Measurements from ENCODE around the gene PPTC7. TPM values are rescaled to one million over a fixed set of nuclear protein-coding genes. Genes with fewer than 3 reads are reported as not detected.
A peak's percentile ranks its signal among the peaks of the same experiment; 100 is the strongest.
"Not testable (repeated sequence)": the region's sequence is repeated elsewhere in the genome, so short reads cannot be mapped to it uniquely, and the experiment has no call there.

Gene PPTC7
- polyA plus RNA-seq, 4 donors: 19.1 to 22.1 (median 20.8) TPM

DNA sequence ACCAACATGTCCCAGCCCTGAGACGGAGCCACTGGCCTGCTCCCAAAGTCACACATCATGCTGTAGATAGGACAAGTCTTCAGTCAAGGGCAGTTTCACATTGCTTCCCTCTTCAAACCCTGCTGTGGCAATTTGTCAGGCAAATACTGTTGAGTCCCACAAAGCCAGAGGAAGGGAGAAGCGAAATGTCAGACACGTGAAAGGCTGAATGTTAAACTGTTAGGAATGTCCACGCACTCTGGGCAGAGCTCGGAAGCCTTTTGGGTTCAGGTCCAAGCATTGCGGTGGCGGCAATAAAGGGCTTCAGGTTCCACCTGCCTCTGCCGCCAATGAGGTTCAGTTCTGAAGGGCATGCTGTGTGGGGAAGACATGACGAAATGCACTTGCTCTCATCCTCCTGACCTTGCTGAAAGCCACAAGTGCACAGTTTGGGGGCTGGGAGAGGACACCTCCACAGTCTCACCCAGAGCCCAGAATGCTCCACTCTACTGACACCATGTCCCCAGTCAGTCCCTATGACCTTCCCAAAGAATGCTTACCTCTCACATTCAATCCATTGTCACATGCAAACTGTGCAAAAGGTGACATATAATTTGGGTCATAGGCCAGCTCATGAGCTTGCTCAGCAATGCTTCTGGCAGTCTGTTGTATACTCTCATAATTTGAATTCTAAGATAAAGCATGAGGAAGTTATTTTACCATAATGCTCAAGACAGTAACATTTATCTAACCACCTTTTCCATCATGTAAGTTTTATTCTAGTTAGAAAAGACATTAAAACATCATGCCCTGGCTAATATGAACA is 45.3 kb downstream of the PPTC7 start:
- DNase-seq (ENCODE audit: low read depth in 4 of 4, low spot score in 2 of 4): no peak

DNA sequence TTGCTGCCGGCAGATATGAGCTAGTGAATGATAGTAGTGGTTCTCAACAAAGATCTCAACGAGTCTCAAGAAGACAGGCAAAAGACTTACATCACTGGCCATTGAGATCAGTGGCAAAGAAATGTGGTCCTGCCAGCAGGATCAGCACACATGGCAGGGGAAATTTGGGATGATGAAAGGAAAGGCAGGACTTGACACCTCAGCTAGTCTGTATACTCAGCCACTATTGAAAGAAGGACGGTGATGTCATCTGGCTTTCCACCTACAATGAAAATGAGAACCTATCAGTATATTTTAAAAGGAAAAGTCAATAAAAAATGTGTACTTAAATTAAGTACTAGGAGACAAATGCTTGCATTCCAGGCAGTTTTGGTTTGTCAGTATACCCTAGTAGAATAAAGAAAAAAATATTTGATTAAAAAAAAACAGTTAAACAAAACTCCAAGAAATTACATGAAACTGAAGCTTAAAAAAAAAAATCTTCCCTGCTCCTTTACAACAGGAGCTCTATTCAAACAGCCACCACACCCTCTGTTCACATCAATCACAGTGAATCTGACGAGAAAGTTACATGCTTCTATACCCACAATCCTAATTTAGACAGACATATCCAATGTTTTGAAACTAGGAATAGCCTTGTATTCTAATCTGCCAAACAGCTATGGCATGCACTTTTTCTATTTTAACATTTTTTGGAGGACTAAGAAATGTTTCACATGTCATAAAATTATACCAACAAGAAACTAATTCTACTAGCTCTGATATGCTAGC is 46.1 kb downstream of the PPTC7 start:
- DNase-seq (ENCODE audit: low read depth in 4 of 4, low spot score in 2 of 4): no peak

DNA sequence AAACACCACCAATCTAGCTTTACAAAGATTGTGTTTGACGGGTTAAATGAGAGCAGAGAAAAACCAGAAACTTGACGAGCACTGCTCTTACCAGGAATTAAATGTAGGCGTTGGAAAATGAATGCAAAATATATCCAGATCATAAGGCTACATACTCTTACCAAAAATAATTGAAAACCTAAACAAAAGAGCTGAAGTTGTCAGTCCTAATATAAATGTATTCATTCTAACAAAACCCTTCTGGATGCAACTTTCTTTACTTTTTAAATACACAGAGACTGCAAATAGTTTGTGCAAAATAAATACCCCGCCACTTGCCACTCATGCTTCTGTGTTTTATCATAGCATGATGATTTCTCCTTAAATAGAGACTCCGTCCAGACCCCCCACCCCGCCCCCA is 48.3 kb downstream of the PPTC7 start:
- no peak for DNase-seq (ENCODE audit: low read depth in 4 of 4, low spot score in 2 of 4)

DNA sequence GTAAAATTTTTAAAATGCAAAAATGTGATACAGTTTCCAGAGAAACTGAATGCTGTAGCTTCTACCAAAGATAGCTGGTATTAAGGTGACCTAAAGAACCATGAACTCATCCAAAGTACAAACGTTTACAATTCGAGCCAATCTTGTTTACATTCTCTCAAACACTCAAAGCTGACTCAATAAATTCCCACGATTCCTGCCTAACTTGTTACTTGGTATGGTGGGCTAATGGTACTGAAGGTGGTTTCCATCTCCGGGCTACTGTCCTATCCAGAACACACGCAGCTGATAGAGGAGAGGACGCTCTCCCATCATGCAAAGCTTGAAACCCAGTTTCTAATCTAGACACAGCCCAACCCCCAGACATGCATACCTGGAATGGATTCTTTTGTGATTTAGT is 49.5 kb downstream of the PPTC7 start:
- no peak for DNase-seq (ENCODE audit: low read depth in 4 of 4, low spot score in 2 of 4)

DNA sequence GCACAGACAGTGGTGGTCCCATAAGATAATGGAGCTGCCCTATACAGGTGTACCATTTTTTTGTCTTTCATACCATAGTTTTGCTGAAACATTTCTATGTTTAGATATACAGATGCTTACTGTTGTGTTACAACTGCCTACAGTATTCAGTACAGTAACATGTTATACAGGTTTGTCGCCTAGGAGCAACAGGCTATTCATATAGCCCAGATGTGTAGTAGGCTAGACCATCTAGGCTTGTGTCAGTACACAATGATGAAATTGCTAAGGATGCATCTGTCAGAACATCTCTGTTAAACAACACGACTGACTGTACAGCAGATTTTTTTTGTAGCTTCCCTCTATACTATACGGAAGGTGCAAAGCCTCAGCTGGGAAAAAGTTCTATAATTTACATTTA is 50.5 kb downstream of the PPTC7 start:
- no peak for DNase-seq (ENCODE audit: low read depth in 4 of 4, low spot score in 2 of 4)

DNA sequence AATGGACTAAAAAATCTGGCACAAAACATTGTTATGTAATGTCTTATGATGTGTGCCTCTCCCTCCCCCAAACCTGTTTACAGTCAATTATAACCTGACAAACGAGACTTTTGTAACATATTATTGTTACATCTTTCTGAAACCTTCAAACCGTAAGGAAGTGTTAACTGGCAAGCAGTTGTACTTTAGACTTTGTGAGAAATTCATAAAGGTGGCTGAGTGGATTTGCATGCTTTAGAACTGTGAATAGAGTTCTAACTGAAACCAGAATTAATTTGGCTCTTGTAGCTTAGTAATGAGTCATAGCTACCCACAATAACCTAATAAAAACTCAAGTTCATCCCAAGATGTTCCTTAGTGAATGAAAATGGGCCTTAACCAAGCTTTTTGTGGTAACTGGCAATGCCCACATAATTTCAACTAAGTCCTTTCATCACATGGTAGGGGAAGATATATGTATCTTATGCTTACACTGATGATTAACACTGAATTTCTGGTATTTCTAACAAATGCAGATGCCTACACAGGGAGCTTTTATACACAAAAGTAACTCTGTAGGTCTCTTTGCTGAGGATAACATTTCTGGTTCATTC is 51.3 kb downstream of the PPTC7 start:
- no peak for DNase-seq (ENCODE audit: low read depth in 4 of 4, low spot score in 2 of 4)

DNA sequence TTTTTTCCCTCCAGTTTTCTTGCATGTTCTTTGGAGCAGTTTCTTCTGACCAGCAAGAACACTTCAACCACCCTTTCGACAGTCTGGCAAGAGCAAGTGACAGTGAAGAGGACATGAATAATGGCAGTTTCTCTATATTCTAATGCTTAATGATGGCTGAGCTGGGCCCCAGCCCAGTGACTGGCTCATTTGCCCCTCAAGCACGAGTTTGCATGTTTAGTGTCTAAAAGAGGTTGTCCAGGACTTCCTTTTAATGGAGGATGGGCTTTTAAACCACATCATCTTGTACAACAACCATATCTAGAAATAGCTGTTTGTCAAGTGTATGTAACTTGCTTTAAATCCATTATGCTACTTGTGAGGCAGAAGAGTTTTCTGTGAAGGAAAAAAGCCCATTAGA is 52.6 kb downstream of the PPTC7 start:
- DNase-seq (ENCODE audit: low read depth in 4 of 4, low spot score in 2 of 4): no peak

DNA sequence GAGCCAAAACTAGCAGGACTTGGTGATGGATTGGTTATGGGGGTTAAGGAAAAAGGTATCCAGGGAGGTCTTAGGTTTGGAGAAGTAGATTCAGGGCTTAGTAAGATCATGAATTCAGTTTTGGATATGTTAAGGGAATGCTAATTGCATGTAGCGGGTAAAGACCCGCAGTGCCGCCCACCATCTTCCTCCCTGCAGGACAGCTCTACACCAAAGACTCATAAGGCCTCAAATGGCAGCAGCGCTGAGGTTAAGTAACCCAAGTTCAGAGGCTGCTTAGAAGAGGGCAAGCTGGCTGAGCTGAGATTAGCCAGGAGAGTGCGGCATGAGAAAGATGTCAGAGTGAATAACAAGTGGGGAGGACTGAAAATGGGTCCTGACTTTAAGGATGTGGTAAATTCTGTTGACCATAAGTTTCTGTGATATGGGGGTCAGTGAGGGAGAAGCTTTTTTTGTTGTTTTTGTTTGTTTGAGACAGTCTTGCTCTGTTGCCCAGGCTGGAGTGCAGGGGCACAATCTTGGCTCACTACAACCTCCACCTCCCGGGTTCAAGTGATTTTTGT is 54.8 kb downstream of the PPTC7 start:
- no peak for DNase-seq (ENCODE audit: low read depth in 4 of 4, low spot score in 2 of 4)

DNA sequence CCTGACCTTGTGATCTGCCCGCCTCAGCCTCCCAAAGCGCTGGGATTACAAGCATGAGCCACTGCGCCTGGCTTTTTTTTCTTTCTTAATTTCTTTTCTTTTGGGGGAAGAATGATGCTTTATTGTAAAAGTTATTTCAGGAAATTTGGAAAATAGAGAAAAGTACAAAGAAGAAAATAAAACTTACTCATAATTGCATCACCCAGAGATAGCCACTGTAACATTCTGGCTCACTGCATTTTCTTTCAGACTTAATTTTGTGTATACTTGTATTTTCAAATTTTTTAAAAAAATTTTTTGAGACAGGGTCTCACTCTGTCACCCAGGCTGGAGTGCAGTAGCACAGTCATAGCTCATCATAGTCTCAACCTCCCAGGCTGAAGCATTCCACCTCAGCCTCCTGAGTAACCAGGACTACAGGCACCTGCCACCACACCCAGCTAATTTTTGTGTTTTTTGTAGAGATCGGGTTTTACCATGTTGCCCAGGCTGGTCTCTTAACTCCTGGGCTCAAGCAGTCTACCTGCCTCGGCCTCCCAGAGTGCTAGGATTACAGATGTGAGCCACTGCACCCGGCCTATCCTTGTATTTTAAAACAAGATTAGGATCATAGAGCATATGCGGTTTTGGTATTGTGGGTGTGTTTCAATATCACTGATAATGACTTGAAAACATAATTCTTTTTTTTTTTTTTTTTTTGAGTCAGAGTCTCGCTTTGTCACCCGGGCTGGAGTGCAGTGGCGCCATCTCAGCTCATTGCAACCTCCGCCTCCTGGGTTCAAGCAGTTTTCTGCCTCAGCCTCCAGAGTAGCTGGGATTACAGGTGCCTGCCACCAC is 62.0 kb downstream of the PPTC7 start:
- not testable (repeated sequence) for DNase-seq (ENCODE audit: low read depth in 4 of 4, low spot score in 2 of 4)

DNA sequence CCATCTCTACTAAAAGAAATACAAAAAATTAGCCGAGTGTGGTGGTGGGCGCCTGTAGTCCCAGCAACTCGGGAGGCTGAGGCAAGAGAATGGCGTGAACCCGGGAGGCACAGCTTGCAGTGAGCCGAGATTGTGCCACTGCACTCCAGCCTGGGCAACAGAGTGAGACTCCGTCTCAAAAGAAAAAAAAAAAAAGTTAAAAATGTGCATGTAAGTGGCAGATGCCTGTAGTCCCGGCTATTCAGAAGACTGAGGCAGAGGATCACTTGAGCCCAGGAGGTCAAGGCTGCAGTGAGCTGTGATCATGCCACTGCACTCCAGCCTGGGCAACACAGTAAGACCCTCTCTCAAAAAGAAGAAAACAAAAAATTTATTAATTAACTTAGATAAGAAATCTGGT is 65.1 kb downstream of the PPTC7 start:
- not testable (repeated sequence) for DNase-seq (ENCODE audit: low read depth in 4 of 4, low spot score in 2 of 4)

DNA sequence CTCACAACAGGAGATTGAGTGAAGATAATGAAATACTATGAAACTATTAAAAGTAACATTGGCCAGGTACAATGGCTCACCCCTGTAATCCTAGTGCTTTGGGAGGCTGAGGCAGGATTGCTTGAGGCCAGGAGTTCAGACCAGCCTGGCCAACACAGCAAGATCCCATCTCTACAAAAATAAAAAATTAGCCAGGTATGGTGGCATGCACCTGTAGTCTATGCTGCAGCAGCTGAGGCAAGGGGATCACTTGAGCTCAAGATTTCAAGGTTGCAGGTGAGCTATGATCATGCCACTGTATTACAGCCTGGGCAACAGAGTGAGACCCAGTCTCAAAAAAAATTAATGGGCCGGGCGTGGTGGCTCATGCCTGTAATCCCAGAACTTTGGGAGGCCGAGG is 66.1 kb downstream of the PPTC7 start:
- no peak for DNase-seq (ENCODE audit: low read depth in 4 of 4, low spot score in 2 of 4)

DNA sequence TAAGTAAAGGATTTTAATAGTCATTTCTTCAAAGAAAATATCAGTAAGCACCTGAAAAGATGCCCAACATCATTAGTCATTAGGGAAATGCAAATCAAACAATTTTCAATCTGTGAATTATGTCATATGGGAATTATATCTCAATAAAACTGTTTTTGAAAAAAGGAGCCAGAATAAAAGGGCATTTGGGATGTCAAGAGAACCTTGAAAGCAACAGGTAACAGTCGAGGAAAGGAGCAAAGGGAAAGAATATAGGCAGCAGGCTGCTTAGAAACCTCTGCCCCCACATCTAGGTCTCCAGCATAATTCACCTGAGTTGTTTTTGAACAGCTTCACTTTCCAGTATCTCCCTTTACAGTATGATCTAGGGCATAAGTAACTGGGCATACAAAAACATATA is 68.8 kb downstream of the PPTC7 start:
- no peak for DNase-seq (ENCODE audit: low read depth in 4 of 4, low spot score in 2 of 4)

DNA sequence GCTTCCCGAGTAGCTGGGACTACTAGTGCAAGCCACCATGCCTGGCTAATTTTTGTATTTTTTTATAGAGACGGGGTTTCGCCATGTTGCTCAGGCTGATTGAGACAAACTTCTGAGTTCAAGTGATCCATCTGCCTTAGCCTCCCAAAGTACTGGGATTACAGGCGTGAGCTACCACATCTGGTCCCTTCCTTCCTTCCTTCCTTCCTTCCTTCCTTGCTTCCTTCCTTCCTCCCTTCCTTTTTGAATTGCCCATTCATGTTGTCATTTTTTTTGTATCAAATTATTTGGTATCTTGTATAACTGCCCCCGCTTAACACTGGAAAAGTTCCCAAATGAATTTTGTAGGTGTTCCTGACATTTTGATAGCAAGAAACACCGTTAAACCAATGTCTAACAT is 69.3 kb downstream of the PPTC7 start:
- no peak for DNase-seq (ENCODE audit: low read depth in 4 of 4, low spot score in 2 of 4)

DNA sequence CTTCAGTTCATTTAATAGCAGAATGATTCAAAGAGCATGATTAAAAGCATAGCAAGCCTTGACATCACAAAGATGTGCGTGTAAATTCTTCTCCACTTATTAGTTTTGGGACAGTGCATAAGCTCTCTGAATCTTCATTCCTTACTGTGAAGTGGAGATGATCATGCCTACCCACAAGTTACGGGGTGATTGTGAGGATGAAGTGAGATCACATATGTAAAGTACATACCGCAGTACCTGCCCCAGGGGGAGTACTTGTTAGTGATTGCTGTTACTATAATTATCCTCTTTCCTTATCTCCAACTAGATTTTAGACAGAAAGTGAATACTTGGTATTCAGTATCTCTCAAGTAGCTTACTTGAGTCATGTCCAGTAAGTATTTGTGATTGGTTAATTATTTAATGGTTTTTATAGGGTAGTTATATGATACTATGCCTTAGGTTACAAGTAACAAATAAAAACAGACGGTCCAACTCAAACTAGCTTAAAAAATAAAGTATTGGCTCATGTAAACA is 75.0 kb downstream of the PPTC7 start:
- no peak for DNase-seq (ENCODE audit: low read depth in 4 of 4, low spot score in 2 of 4)

DNA sequence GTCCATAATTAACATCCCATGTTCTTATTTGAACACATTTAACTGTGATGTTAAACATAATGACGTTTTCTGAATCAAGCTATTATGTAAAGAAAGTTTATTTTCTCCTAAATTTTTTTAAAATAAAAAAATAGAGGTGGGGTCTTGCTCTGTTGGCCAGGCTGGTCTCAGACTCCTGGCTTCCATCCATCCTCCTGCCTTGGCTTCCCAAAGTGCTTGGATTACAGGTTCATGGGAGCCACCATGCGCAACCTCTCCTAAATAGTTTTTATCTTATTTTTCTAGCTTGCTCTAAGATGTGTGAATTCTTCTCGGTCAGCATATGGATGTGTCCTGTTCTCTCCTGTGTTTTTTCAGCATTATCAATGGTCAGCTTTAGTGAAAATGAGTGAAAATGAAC is 77.8 kb downstream of the PPTC7 start:
- DNase-seq (ENCODE audit: low read depth in 4 of 4, low spot score in 2 of 4): no peak

DNA sequence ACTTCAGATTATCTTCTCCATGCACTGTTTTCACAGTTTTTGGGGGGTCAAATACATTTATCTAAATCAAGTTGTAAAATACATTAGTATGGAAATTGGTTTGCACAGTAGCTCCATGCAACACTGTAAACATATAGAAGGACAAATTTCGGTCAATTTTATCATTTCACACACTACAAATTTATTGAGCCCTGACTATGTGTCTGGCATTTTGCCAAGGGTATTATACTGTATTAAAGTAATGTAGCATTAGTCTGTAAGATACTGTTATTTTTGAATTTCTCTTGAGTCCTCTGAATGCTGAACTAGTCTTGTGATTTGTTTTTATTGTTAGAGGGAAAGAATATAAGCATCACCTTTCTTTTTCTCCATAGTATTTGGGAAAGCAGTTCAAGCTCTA is 79.7 kb downstream of the PPTC7 start:
- DNase-seq (ENCODE audit: low read depth in 4 of 4, low spot score in 2 of 4): no peak

DNA sequence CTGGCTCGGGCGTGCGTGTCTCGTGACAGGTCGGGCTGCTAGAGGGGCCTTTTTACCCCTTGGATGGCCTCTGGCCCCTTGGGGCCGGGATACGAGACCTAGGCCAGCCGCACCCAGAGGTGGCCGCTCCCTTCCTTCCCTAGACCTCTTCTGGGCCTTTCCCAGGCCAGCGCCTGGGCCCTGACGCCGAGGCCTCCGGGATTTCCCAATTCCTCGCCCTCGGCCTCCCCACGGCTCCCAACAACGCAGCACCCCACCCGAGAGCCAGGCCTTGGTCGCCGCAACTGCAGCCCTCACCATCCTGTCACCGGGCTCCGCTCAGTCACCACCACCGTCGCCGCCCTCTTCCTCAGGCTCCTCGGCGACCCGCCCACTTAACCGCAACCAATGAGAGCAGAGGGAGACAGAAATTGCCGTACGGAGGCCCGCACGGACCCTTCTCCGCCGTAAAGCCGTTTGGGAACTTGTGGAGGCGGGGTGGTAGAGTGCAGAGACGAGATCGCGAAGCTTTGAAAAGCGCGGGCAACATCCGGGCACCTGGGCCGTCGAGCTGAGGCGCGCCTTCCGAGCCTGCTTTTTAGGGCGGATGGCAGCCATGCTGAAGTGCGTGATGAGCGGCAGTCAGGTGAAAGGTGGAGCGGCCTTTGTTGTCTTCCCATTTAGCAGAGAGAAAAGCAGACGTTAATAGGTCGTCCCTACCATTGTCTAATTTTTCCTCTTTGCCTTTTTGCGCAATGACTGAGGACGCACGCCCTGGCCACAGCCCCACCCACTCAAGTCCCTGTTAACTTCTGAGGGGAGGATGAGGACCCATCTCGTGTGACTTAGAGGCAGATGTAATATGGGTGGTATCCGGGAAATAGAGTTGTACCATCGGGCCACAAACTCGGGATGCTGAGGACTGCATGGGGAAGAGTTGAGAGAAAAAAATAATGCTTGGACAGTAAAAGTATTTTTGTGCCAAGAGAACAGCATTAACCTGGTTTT is 81.1 kb downstream of the PPTC7 start, which contains the start of the genes RAD9B and VPS29:
TSS of gene RAD9B (plus strand) at position 580 of the 987 bp plus-strand sequence. CDS start at position 587, 7 bp downstream.
TSS of gene VPS29 (minus strand) at position 360 of the 987 bp plus-strand sequence. CDS start at position 300, 60 bp downstream.
- peak; percentile 89 to 98 (median 94) for DNase-seq (ENCODE audit: low read depth in 4 of 4, low spot score in 2 of 4)

DNA sequence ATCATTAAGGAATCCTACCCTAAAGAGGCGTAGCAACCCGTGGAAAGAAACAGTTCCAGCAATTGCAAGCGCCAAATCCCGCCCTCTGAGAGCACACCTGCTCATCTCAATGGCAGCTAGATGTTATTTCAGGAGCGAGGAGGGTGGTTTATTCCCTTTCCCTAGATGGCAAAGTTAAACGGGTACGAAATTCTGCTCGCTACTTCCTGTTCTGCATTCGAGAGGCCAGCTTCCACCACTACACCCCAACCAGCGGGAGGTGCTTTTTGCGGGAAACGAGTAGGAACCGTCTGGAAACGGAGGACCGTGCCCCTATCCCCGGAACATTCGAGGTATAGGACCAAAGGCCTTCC is 81.7 kb downstream of the PPTC7 start:
- DNase-seq (ENCODE audit: low read depth in 4 of 4, low spot score in 2 of 4): peak in 1 of 4 donors; percentile 8
